Measurements from ENCODE around the gene BARHL1.
A peak's percentile ranks its signal among the peaks of the same experiment; 100 is the strongest.

The BARHL1 gene

DNA sequence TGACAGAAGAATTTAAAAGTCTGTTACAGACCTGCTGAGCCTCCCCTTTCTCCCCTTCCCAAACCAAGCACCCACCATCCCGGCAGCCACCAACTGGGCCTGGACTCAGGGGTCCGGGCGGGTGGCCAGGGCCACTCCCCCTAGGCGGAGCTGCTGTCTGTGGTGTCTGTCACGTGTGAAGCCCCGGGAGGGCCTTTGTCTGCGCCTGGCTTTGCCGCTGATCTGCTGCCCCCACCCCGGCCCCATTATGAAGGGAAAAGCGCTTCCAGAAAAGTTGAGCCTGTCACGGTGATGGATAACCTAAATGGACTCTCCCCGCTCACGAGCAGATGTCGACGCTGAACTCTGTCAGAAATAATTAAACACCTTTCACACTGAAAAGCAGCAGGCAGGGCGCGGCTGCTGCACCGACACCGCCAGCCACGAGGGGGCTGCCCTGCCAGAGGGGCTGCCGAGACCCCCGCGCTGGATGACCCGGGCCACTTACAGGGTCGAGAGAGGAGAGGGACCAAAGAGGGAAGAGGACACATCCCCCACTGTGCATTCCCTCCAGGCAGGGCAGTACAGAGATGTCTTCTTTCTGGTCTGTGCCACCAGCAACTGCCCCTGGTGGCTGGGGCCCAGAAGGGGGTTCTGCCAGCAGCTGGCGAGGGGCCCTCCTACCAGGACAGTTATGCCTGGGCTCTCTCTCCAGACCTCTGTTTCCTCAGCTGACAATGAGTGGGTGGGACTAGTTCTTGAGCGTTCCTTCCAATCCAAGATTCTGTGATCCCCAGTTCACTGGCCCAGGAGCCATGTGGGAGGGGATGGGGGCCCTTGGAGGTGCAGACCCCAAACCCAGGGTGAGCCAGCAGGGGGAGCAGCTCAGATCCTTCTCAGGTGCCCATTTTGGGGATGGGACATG is 36.0 kb upstream of the BARHL1 start:
- peaks cover 69% of the 10 kb centered on the region for H3K27me3 ChIP-seq (ENCODE audit: insufficient read depth, low read length)
- H3K36me3 ChIP-seq (ENCODE audit: insufficient read depth, low read length), result no peaks in the 10 kb centered on the region
- no peak overlapping the region for H2AFZ ChIP-seq (ENCODE audit: low read length, unreplicated experiment)
- H3K27ac ChIP-seq (ENCODE audit: low read depth, low read length), result no peak overlapping the region
- H3K4me3 ChIP-seq (ENCODE audit: low read depth, low read length), result peak overlapping the region; percentile 50
- peaks cover 5% of the 10 kb centered on the region for H3K4me1 ChIP-seq (ENCODE audit: control insufficient read depth, insufficient read depth, low read length, unreplicated experiment)
- H3K79me2 ChIP-seq (ENCODE audit: control insufficient read depth, insufficient read depth, low read length, unreplicated experiment), result no peaks in the 10 kb centered on the region

DNA sequence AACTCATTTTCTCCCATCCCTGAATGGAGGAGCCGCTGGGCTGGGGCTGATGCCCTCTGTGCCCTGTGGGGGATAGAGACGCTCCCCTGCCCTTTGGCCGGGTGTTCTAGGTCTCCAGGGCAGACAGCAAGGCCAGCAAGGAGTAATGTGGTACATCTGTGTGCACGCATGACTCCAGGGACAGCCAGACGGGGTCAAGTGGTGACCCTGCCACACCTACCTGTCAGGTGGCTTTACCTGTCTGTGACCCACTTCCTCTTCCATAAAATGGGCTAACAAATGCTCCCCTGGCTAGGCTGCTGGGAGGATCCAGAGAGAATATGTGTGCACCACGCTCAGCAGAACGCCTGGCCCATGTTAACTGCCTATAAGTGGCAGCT is 35.4 kb upstream of the BARHL1 start:
- peaks cover 5% of the 10 kb centered on the region for H3K4me1 ChIP-seq (ENCODE audit: control insufficient read depth, insufficient read depth, low read length, unreplicated experiment)
- H3K36me3 ChIP-seq (ENCODE audit: insufficient read depth, low read length), result no peaks in the 10 kb centered on the region
- no peak overlapping the region for H3K4me3 ChIP-seq (ENCODE audit: low read depth, low read length)
- H3K27me3 ChIP-seq (ENCODE audit: insufficient read depth, low read length), result peaks cover 69% of the 10 kb centered on the region
- H2AFZ ChIP-seq (ENCODE audit: low read length, unreplicated experiment), result no peak overlapping the region
- H3K79me2 ChIP-seq (ENCODE audit: control insufficient read depth, insufficient read depth, low read length, unreplicated experiment), result no peaks in the 10 kb centered on the region
- no peak overlapping the region for H3K27ac ChIP-seq (ENCODE audit: low read depth, low read length)

DNA sequence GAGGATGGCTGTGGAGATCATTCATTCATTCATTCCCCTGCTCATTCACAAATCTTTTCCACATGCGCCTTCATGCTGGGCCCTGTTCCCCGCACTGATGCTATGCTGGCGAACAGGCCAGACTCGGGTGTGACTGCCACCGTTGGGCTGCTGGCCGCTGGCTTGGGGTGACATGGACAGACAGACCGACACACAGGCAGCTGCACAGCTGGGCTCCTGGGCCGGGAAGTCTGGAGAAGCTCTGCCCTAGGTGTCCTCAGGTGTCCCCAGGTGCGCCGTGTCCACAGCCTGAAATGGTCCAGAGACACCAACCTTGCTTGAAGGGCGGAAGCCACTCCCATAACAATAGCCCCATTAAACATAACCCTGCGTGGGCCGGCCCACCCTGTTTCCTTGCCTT is 35.0 kb upstream of the BARHL1 start:
- Histone ChIP-seq H3K79me2 (ENCODE audit: control insufficient read depth, insufficient read depth, low read length, unreplicated experiment) (no peaks in the 10 kb centered on the region), H3K4me1 (ENCODE audit: control insufficient read depth, insufficient read depth, low read length, unreplicated experiment) (peaks cover 5% of the 10 kb centered on the region), H2AFZ (ENCODE audit: low read length, unreplicated experiment) (no peak overlapping the region), H3K4me3 (ENCODE audit: low read depth, low read length) (no peak overlapping the region), H3K27me3 (ENCODE audit: insufficient read depth, low read length) (peaks cover 68% of the 10 kb centered on the region), H3K36me3 (ENCODE audit: insufficient read depth, low read length) (no peaks in the 10 kb centered on the region), H3K27ac (ENCODE audit: low read depth, low read length) (no peak overlapping the region)

DNA sequence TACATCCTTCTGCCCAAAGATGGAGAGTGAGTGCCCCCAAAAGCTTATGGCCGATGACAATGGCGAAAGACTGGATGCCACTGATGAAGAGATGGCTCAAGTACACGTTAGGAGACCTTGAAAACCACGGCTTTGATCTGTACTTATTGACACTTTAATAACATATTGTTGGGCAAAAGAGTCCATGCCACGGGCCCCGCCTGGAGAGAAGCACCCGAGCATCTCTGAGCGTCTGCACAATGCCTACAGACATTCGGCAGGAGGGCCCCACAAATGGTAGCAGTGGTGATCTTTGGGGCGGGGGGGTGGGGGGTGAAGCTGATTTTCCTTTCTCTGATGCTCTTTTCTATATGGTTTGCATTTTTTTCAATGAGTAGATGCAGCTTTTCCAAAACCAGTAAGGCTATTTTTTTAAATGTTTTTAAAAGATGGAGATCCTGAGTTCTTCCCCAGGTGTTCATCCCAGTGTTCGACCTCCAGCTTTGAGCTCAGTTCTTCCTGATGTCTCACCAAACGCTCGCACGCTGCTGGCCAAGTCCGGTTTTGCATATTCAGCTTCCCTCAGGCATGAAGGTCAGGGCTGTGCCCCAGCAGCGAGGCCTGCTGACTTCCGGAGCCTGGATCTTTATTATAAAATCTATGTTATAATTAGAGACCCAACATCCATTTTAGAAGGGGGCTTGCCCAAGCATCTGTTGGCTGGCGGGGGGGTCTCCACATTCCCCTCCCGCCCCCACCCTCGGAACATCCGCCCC is 34.3 kb upstream of the BARHL1 start:
- Histone ChIP-seq H3K36me3 (ENCODE audit: insufficient read depth, low read length) (no peaks in the 10 kb centered on the region), H2AFZ (ENCODE audit: low read length, unreplicated experiment) (no peak overlapping the region), H3K4me1 (ENCODE audit: control insufficient read depth, insufficient read depth, low read length, unreplicated experiment) (peaks cover 5% of the 10 kb centered on the region), H3K79me2 (ENCODE audit: control insufficient read depth, insufficient read depth, low read length, unreplicated experiment) (no peaks in the 10 kb centered on the region), H3K27ac (ENCODE audit: low read depth, low read length) (no peak overlapping the region), H3K4me3 (ENCODE audit: low read depth, low read length) (no peak overlapping the region), H3K27me3 (ENCODE audit: insufficient read depth, low read length) (peaks cover 73% of the 10 kb centered on the region)

DNA sequence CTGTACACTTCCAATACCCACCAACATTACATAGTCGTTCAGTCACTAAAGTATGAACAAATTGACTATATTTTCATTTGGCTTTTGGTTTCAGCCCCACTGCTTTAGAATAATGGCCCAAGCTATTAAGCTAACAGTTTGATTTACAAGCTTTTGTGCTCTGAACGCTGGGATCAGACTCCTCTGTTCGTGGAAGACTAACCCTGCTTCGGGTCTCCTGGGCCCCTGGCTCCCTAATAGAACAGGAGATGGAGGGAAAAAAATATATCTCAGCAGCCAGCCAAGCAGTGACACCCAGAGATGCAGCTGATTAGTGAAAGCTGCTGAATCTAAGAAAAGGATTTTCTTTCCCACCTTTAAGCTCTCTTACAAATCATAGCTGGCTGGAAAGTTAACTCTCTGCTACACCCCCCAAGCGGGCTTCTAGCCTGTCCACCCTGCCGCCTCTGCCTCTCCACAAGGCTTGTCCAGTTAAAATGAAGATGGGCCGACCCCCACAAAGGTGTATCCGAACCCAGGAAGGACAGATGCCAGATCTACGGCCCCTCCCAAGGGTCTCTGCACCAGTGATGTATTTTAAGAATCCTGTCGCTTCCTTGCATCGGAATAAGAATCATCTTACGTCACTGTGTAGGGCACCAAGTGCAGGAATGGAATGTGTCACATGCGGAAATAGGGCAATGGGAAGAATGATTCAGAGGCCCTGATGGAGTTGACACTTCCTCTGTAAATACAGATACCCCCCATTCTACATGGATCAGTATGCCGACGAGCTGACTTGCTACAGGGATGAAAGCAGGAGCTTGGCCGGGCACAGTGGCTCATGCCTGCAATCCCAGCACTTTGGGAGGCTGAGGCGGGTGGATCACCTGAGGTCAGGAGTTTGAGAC is 33.4 kb upstream of the BARHL1 start:
- Histone ChIP-seq H3K79me2 (ENCODE audit: control insufficient read depth, insufficient read depth, low read length, unreplicated experiment) (no peaks in the 10 kb centered on the region), H3K4me3 (ENCODE audit: low read depth, low read length) (no peak overlapping the region), H2AFZ (ENCODE audit: low read length, unreplicated experiment) (no peak overlapping the region), H3K4me1 (ENCODE audit: control insufficient read depth, insufficient read depth, low read length, unreplicated experiment) (peaks cover 5% of the 10 kb centered on the region), H3K27ac (ENCODE audit: low read depth, low read length) (no peak overlapping the region), H3K27me3 (ENCODE audit: insufficient read depth, low read length) (peaks cover 73% of the 10 kb centered on the region), H3K36me3 (ENCODE audit: insufficient read depth, low read length) (no peaks in the 10 kb centered on the region)

DNA sequence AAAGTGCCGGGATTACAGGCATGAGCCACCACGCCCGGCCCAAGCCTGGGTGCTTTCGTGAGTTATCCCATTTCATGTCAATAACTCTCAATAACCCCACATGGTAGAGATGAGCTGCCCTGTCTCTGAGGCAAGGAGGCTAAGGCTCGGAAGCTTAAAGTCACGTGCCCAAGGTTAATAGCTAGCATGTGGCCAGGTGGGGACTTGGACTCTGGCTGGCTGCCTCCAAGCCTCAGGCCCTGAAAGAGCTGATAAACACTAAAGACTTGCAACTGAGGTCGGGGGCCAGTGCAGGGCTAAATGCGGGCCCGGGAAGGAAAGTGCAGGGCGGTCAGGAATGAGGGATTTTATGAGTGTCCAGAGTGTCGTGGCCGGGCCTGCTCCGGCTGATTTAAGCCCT is 30.9 kb upstream of the BARHL1 start:
- Histone ChIP-seq H3K4me1 (ENCODE audit: control insufficient read depth, insufficient read depth, low read length, unreplicated experiment) (no peaks in the 10 kb centered on the region), H2AFZ (ENCODE audit: low read length, unreplicated experiment) (no peak overlapping the region), H3K27ac (ENCODE audit: low read depth, low read length) (no peak overlapping the region), H3K27me3 (ENCODE audit: insufficient read depth, low read length) (peaks cover 76% of the 10 kb centered on the region), H3K79me2 (ENCODE audit: control insufficient read depth, insufficient read depth, low read length, unreplicated experiment) (no peaks in the 10 kb centered on the region), H3K4me3 (ENCODE audit: low read depth, low read length) (no peak overlapping the region), H3K36me3 (ENCODE audit: insufficient read depth, low read length) (no peaks in the 10 kb centered on the region)

DNA sequence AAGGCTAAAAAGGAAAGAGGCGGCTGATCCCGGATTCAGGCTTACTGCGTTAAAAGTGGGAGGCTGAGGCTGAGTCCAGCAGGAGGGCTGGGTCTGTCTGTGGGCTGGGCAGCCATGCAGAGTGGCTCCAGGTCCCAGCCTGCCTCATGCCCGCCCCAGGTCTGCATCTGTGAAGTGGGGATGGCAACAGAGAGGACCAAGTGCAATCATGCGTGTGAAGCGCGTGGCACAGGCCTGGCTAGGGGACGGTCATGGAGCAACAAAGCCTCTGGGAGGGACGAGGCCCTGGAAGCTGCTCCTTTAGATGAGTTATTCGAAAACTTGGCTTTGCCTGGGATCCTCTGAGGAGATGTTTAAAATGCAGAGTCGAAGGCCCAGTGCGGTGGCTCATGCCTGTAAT is 30.4 kb upstream of the BARHL1 start:
- H3K27ac ChIP-seq (ENCODE audit: low read depth, low read length), result no peak overlapping the region
- H3K4me3 ChIP-seq (ENCODE audit: low read depth, low read length), result no peak overlapping the region
- no peaks in the 10 kb centered on the region for H3K36me3 ChIP-seq (ENCODE audit: insufficient read depth, low read length)
- no peaks in the 10 kb centered on the region for H3K4me1 ChIP-seq (ENCODE audit: control insufficient read depth, insufficient read depth, low read length, unreplicated experiment)
- H2AFZ ChIP-seq (ENCODE audit: low read length, unreplicated experiment), result no peak overlapping the region
- H3K79me2 ChIP-seq (ENCODE audit: control insufficient read depth, insufficient read depth, low read length, unreplicated experiment), result no peaks in the 10 kb centered on the region
- H3K27me3 ChIP-seq (ENCODE audit: insufficient read depth, low read length), result peaks cover 76% of the 10 kb centered on the region

DNA sequence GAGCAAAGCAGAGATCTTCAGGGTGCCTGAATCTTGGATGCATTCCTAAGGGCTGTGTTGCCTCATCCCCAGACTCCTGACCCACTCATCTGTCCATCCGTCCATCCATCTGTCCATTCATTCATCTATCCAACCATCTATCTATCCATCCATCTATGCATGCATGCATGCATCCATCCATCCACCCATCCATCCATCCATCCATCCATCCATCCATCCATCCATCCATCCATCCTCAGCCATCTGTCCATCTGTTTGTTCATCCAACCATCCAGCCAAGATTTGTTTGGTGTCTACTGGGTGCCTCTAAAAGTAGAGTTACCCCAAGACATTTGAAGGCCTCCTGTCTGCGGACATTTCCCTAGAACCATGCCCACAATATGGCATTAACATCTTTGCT is 27.7 kb upstream of the BARHL1 start:
- Histone ChIP-seq H3K36me3 (ENCODE audit: insufficient read depth, low read length) (no peaks in the 10 kb centered on the region), H3K27ac (ENCODE audit: low read depth, low read length) (no peak overlapping the region), H2AFZ (ENCODE audit: low read length, unreplicated experiment) (no peak overlapping the region), H3K4me1 (ENCODE audit: control insufficient read depth, insufficient read depth, low read length, unreplicated experiment) (no peaks in the 10 kb centered on the region), H3K27me3 (ENCODE audit: insufficient read depth, low read length) (peaks cover 85% of the 10 kb centered on the region), H3K4me3 (ENCODE audit: low read depth, low read length) (no peak overlapping the region), H3K79me2 (ENCODE audit: control insufficient read depth, insufficient read depth, low read length, unreplicated experiment) (no peaks in the 10 kb centered on the region)

DNA sequence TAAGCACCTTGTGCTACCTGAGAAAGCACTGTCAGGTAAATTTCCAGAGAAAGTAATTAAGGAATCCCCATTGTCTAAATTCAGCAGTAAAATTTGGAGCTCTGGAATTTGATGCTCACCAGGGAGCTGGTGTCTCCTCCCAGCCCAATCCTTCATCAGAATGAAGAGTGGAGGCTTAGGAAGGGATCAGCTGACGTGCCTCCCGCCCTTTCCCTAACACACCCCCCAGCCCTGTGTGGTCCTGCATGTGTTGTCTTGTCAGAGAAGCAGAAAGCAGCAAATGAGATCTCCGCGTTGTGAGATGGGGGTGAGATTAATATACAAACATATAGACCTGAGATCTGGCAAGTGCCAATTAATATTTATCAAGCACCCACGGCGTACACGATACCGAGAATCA is 26.9 kb upstream of the BARHL1 start:
- no peaks in the 10 kb centered on the region for H3K79me2 ChIP-seq (ENCODE audit: control insufficient read depth, insufficient read depth, low read length, unreplicated experiment)
- no peaks in the 10 kb centered on the region for H3K4me1 ChIP-seq (ENCODE audit: control insufficient read depth, insufficient read depth, low read length, unreplicated experiment)
- H2AFZ ChIP-seq (ENCODE audit: low read length, unreplicated experiment), result no peak overlapping the region
- no peak overlapping the region for H3K4me3 ChIP-seq (ENCODE audit: low read depth, low read length)
- H3K27me3 ChIP-seq (ENCODE audit: insufficient read depth, low read length), result peaks cover 85% of the 10 kb centered on the region
- H3K36me3 ChIP-seq (ENCODE audit: insufficient read depth, low read length), result no peaks in the 10 kb centered on the region
- no peak overlapping the region for H3K27ac ChIP-seq (ENCODE audit: low read depth, low read length)

DNA sequence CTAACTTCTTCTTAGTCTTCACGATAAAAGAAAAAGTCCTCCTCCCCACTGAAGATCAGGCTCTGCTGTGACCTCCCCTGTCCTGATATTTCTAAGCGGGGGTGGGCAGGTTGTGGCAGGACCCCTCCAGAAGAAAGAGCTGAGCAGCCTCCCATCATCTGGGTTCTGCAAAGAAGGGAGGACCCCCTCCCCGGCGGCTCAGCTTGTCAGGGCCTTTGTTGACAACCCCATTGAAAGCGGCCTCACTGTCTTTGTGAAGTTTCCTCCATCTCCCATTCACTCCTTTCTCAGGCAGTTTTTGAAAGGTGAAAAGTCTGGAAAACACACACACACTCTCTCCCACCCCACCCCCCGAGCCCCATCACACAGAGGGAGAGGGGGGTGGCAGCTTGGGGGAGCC is 26.2 kb upstream of the BARHL1 start:
- H2AFZ ChIP-seq (ENCODE audit: low read length, unreplicated experiment), result no peak overlapping the region
- no peaks in the 10 kb centered on the region for H3K79me2 ChIP-seq (ENCODE audit: control insufficient read depth, insufficient read depth, low read length, unreplicated experiment)
- H3K27me3 ChIP-seq (ENCODE audit: insufficient read depth, low read length), result peaks cover 88% of the 10 kb centered on the region
- no peaks in the 10 kb centered on the region for H3K4me1 ChIP-seq (ENCODE audit: control insufficient read depth, insufficient read depth, low read length, unreplicated experiment)
- no peak overlapping the region for H3K27ac ChIP-seq (ENCODE audit: low read depth, low read length)
- H3K36me3 ChIP-seq (ENCODE audit: insufficient read depth, low read length), result no peaks in the 10 kb centered on the region
- H3K4me3 ChIP-seq (ENCODE audit: low read depth, low read length), result no peak overlapping the region

Measured in ACC112 (cell line).